GM23248 (cell line): ENCODE measurements around the gene ASXL3.

Experiments used
- EZH2 ChIP-seq: fragments of 200-600 bp; sonication (generic); IDR thresholded peaks from 2 replicates; pipeline ENCODE4 v1.6.1; 2018; ENCODE audit warnings: antibody characterized with exemption, mild to moderate bottlenecking; ENCODE audit not compliant: insufficient read depth, poor library complexity, severe bottlenecking
- EZH2phosphoT487 ChIP-seq: fragments of 200-600 bp; sonication (generic); IDR thresholded peaks from 2 replicates; pipeline ENCODE4 v1.6.1; 2018; ENCODE audit warnings: antibody characterized with exemption, moderate library complexity, mild to moderate bottlenecking, low read depth; ENCODE audit not compliant: insufficient read depth

DNA sequence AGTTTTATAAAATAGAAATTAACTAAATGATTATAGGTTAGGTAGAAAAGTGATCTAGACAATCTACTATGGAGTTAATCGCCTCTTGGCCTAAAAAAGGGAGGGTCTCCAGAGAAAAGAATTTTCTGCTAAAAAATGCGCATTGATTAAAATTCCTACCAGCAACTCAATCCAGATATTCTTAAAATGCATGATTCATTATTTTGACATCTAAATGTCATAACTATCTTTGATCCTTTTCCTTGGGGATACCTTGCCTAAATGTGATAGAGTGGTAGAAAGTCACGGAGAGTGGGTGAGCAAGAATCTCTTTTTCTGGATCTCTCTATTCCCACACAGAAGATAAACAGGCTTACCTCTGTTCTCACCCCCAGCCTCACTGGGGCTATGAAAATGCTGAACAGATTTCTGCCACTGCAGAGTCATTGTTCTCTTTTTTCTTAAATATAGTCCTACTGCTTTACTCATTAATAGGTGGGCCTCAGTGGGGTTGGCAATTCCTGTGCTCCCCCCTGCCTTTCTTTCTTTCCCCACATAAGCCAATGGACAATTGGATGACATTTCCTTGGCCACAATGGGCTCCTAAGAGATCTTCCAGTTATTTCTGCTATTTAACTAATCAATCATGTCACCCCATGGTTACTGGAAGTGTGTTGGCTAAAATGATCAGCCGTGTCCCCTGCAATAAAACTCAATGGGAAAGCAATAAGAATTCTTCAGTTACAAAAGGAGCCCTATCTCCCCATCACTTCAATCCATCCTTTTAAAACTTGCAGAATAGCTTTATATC is 5.8 kb upstream of the ASXL3 start:
- TF ChIP-seq EZH2: no peak
- no peak for TF ChIP-seq EZH2phosphoT487
